Non-pigmented ciliary epithelial cell (primary cell): ENCODE data around the gene TMEM266.

Experiments used
- DNase-seq: peaks from one replicate; pipeline ENCODE4 v3.0.0-alpha.2; 2010; ENCODE audit warnings: low read depth

The TMEM266 gene

GRCh38 chr15:76065793-76066192, 6.0 kb downstream of the TMEM266 start:
- no peak for DNase-seq

GRCh38 chr15:76070192-76070591, 10.4 kb downstream of the TMEM266 start:
- DNase-seq, result no peak

- DNase-seq, result no peak
Measured at GRCh38 chr15:76070921-76071635, 11.3 kb downstream of the TMEM266 start.

GRCh38 chr15:76071806-76072205, 12.0 kb downstream of the TMEM266 start:
- no peak for DNase-seq

- no peak for DNase-seq
Measured at GRCh38 chr15:76073554-76073953, 13.8 kb downstream of the TMEM266 start.

- no peak for DNase-seq
Measured at GRCh38 chr15:76075046-76075445, 15.3 kb downstream of the TMEM266 start.

- no peak for DNase-seq
Measured at GRCh38 chr15:76078285-76078877, 18.6 kb downstream of the TMEM266 start.

GRCh38 chr15:76084256-76084655, 24.5 kb downstream of the TMEM266 start:
- DNase-seq, result no peak

GRCh38 chr15:76098685-76099084, 38.9 kb downstream of the TMEM266 start:
- DNase-seq, result no peak

GRCh38 chr15:76099388-76099787, 39.6 kb downstream of the TMEM266 start:
- DNase-seq, result no peak

- no peak for DNase-seq
Measured at GRCh38 chr15:76100361-76100760, 40.6 kb downstream of the TMEM266 start.

- DNase-seq, result no peak
Measured at GRCh38 chr15:76101655-76102054, 41.9 kb downstream of the TMEM266 start.

- no peak for DNase-seq
Measured at GRCh38 chr15:76105391-76105790, 45.6 kb downstream of the TMEM266 start.

- DNase-seq, result no peak
Measured at GRCh38 chr15:76105911-76106310, 46.1 kb downstream of the TMEM266 start.

- DNase-seq, result no peak
Measured at GRCh38 chr15:76107169-76107568, 47.4 kb downstream of the TMEM266 start.

- DNase-seq, result no peak
Measured at GRCh38 chr15:76108021-76108723, 48.4 kb downstream of the TMEM266 start.

- no peak for DNase-seq
Measured at GRCh38 chr15:76109046-76109445, 49.3 kb downstream of the TMEM266 start.

GRCh38 chr15:76114561-76114960, 54.8 kb downstream of the TMEM266 start:
- no peak for DNase-seq

- no peak for DNase-seq
Measured at GRCh38 chr15:76116138-76116885, 56.5 kb downstream of the TMEM266 start.

- no peak for DNase-seq
Measured at GRCh38 chr15:76117181-76117580, 57.4 kb downstream of the TMEM266 start.

GRCh38 chr15:76118767-76119166, 59.0 kb downstream of the TMEM266 start:
- DNase-seq, result no peak

- DNase-seq, result no peak
Measured at GRCh38 chr15:76123031-76123430, 63.2 kb downstream of the TMEM266 start.

- DNase-seq, result no peak
Measured at GRCh38 chr15:76127169-76127568, 67.4 kb downstream of the TMEM266 start.
